Fibroblast of skin of abdomen (primary cell): ENCODE measurements around the gene PIP4K2C.
A peak's percentile ranks its signal among the peaks of the same experiment; 100 is the strongest.
"Not testable (repeated sequence)": the region's sequence is repeated elsewhere in the genome, so short reads cannot be mapped to it uniquely, and the experiment has no call there.

Experiments
- DNase-seq: peaks from one replicate; pipeline ENCODE4 v3.0.0-alpha.2; 2013

The PIP4K2C gene

DNA sequence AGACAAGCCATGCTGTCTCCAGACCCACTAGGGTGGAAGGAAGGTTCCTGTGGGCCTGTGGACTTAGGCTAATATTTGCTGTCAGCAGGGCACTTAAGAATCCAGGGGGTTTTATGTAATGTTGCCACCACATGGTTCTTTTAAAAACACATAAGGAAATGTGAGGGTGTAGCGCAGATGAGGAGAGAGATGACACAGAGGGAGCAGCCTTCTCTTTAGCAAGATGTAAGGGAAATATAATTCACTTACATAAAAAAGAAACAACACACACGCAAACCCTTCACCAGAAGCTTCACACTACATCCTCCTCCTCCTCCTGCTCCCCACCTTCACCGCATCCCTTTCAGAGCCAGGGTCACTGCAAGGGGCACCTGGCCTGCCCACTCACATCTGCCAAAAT, 4.9 kb upstream of the PIP4K2C start:
- DNase-seq = no peak

DNA sequence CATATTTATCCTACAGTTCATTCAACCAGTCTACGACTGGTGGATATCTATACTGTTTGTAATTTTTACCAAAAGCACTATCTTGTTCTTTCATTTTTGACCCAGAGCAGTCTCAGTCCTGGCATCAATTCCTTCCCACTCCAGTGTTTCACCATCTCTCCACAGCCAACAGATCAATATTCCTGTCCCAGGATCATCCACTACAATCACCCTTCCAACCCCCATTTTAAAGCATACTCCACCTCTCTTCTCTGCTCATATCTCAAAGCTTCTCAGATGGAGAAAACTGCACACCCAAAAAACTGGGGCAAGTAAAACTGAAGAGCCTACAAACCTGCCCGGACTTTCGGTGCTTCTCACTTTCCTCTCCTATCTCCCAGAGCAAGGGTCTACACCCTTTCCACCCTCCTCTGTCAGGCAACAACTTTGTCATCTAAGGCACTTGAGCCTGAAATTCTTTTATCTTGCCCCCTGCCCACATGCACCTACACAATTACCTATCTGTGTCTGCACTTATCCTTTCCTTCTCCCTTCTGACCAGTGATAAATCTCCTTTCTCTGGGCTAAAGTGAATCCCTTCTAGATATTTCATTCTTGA, 4.1 kb upstream of the PIP4K2C start:
- no peak for DNase-seq

GRCh38 chr12:57588951-57589610, 1.9 kb upstream of the PIP4K2C start:
- not testable (repeated sequence) for DNase-seq

DNA sequence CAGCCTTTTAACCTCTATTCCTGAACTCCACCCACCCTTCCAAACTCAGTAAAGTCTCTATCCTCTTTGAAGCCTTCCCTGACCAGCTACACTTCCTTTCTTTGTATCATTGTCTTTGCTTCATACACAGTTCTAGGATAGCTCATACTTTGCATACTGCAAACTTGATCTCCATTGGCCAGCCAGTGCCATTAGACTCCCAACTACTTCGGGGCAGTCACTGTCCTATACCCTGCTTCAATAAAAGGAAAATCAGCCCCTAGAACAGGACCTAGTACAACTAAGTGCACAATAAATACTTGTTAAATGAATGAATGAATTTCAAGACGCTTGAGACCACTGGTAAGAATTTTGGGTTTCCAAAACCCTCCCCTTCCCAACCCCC, 521 bp upstream of the PIP4K2C start:
- DNase-seq = no peak

DNA sequence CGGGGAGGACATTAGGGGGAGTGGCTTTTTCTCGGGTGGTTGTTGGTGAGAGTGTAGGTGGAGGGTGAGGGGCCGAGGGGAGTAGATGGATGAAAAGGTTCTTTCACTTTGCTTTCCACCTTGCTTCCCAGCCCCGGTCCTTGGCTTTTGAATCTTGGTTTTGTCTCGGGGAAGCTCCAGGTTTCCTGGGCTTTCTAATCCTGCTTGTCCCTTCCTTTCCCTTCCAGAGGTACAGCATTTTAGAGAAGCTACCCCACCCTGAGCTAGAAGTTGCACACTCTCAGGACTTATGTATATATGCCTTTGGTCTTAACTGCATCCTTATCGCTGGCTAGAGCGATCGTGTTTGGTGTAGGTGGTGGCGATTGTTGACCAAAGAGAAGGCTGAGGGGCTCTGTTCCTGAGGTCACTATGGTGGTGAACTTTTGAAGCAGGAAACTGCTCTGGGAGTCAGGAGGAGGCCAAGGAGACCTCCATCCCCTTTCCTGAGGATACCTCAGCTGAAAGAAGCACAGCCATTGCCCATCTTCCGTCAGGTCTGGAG, 862 bp downstream of the PIP4K2C start:
- DNase-seq = no peak

DNA sequence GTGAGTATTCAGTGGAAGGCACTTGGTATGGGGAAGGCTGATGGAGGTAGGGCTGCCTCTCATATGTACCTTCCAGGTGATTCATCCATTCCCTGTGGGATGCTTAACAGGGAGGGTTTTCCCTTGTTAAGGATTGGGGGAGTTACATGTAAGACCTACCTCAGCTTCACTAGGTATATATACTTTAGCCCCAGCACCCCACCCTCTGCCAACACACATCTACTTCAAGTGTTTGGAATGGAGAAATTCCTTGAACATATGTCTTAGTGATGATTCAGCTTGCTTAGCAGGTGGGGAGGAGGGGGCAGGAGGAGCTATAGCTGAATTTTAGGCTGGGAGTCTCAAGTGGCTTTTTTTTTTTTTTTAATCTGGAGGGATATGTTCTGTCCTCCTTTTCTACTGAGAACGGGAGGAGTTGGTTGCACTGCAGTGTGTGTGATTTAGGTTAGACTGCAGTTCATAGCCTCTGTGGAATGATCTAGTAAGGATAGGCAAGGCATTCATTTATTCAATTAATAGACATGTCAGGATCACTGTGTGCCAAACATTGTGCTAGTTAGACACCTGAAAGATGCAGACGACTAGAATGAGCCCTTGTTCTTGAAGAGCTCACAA, 1.7 kb downstream of the PIP4K2C start:
- DNase-seq = no peak

DNA sequence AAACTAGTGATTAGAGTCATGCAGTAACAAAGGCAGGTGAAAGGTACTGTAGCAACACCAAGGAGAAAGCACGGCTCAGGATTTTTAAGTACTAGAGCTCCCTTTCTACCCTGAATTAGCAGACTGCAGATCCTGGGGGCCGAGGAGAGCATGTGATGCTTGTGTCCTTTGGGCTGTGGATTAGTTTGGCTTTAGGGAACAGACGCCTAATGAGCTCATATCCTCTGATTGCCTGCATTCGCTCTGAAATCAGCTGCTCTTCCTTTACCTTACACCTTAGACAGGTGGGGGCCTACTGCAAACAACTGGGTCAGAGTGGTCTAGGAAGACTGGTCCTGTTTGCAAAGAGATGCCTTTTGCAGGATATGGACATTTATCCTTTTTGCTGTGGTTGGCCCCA, 2.2 kb downstream of the PIP4K2C start:
- DNase-seq = no peak

DNA sequence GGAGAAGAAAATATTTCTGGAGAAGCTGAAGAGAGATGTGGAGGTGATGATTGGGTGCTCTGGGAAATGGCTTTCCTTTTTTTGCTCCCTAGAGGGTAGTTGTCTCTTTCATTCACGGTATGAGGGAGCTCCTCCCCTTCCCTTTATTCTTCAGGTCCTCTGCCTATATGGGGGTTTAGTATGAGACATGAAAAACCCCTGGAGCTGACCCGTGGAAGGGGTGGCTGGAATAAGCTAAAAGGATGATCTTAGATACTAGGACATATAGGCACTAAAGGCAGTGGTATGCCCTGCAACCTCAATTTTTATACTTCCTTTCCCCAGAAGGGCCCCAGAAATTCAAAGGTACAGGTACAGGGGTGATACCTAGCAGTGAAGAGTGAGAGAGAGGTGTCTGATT, 9.4 kb downstream of the PIP4K2C start:
- no peak for DNase-seq

DNA sequence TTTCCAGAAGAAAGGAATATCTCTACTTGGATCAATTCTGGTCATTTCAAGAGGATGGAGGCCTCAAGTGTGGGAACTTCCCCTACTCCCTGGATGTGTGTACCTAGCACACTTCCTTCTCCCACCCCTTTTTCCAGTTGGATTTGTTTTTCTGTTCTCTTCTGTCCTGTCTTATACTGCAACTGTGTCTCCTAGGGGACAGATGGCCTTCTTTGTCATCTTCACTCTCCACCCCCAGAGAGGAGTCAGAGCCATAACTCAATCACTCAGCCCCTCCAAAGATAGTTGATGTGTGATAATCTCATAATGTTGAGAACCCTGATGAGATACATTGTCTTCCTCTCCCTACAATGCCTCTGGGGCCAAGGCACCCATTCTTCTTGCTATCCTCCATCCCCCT, 11.6 kb downstream of the PIP4K2C start:
- no peak for DNase-seq

GRCh38 chr12:57603324-57603723, 12.3 kb downstream of the PIP4K2C start:
- DNase-seq = no peak

GRCh38 chr12:57603815-57604453, 12.9 kb downstream of the PIP4K2C start:
- DNase-seq = peak; percentile 18

DNA sequence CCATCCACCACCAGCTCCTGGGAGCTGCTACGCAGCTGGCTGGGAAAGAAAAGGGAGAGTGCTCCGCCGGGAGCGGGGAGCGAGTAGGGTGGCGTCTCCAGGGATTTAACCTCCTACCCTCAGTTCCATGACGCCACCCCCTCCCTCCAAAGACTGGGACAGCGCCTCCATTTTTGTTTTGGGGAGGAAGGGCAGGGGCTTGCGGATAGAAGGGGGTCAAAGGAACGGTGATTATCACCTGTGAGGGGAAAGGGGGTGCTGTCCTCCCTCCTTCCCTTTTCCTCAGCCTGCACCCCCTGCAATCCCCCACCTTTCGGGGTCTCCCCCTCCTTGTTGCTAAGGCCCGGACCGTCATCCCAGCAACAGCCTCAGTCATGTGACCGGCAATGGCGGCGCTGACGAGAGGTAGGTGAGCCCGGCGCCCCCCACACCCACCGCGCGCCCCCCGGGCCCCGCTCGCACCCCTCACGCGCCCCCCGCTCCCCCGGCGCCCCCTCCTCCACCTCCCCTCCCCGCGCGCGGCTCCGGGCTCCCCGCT, 13.5 kb downstream of the PIP4K2C start, which contains the start of gene DTX3:
Gene DTX3 (plus strand): TSS at position 371 of the 538 bp plus-strand sequence. CDS start 1,694 bp downstream, outside the sequence.
- DNase-seq = peak; percentile 23

DNA sequence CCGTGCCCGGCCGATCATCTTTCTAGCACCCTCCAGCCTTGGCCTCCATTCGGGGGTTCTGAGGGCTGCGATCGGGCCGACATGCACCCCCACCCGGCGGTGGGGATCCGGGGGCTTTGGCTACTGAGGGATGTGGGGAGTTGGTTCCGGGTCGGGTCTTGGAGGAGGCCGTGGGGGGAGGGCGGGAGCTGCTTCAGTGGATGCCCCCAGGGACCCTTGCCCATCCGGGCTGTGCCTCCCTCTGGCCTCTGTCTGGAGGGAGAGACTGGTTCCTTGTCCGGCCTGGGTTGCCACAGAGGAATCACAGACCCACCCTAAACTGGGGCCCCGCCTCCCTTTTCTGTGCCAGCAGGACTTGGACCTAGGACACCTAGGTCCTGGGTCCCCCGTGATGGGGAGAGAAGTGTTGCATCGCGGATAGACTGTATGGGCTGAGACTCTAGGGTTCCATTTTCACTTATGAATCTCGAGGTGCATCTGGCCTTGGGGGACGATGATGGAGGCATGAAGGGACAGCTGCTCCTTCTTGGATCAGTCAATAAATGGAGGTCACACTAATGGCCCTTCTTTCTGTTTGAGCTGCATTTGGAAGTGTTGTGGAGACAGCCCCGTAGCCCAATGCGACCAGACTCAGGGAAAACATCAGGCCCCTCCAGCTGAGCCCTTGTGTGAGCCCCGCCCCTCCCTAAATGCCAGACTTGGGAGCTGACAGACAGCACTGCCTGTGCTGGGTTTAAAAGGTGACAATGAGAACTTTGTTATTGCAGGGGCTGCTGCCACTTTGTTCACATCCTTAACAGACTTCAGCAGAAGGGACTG, 14.2 kb downstream of the PIP4K2C start:
- no peak for DNase-seq

DNA sequence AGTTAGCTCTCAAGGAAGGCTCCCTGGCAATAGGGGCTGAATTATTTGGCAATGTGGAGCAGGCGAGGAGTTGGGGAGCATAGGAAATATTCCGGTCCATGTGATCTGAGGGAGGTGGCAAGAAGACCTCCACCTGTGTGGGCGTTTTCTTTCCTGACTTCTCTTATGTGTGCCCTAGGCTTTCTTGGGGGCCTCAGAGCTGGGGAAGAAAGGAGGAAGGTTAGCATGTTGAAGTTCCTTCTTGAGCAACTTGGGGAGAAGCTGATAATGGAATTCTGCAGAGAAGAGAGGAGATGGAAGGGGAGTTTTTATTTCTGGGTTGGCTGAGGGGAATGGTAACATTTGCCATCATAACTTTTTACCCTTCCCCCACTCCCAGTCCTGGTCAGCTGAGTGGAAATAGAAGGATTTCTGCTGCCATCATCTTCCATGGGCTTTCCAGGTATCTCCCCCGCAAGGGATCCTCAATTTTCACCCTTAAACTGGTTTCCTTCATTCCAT, 14.9 kb downstream of the PIP4K2C start:
- no peak for DNase-seq

- no peak for DNase-seq
Observed at GRCh38 chr12:57606399-57606798, 15.4 kb downstream of the PIP4K2C start.

GRCh38 chr12:57606821-57607220, 15.8 kb downstream of the PIP4K2C start:
- DNase-seq = no peak

DNA sequence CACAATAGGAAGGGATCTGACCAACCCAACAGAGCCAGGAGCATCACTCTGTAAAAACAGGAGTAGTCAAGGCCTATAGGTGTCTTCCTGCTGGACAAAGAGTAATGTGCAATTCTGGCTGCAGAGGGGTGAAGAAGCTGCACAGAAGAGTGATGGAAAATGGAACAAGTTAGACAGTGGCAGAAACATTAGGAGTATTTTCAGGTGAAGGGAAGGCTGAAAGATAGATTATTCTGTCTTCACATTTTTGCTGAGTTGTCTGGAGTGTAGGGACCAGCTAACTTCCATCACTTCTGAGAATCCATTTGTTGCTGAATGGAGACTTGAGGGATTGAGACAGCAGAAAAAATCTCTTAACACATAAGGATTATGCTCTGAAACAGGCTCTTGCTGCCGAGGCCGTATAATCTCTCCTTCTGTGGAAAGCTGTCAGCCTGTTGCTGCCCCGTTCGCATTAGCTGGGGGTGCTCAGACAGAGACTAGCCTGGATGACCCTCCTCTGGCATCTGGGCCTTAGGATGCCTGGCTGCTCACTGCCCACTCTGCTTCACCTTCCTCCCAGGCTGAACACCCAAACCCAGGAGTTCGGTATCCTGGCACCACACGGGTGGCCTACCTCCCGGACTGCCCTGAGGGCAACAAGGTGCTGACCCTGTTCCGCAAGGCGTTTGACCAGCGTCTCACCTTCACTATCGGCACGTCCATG, 17.1 kb downstream of the PIP4K2C start:
- DNase-seq = no peak

GRCh38 chr12:57609101-57609780, 18.2 kb downstream of the PIP4K2C start:
- DNase-seq = no peak

- DNase-seq = no peak
Observed at GRCh38 chr12:57609781-57610553, 19.0 kb downstream of the PIP4K2C start.
